ENCODE measurements around the gene IGLON5. TPM values are rescaled to one million over a fixed set of nuclear protein-coding genes. Genes with fewer than 3 reads are reported as not detected.

IGLON5 gene
- total and polyA plus RNA-seq, 3 donors from 2014 or later, result 13.3 to 16.0 (median 13.9) TPM

- H3K4me1 ChIP-seq, result no peaks in the 10 kb centered on the region
Measured at GRCh38 chr19:51372021-51372648, 60.7 kb downstream of the IGLON5 start.

GRCh38 chr19:51372649-51373504 lies 61.4 kb downstream of the IGLON5 start, which contains the start of gene NKG7:
Gene NKG7 (minus strand): TSS chr19:51372654. CDS start chr19:51372535, 119 bp downstream.
- Histone ChIP-seq H3K36me3 (ENCODE audit: low read depth, missing control alignments) (no peaks in the 10 kb centered on the region), H3K4me1 (no peaks in the 10 kb centered on the region), H3K27ac (no peak within 1 kb of the TSS), H3K27me3 (no peaks in the 10 kb centered on the region), H3K4me3 (no peak within 1 kb of the TSS), H3K9me3 (no peaks in the 10 kb centered on the region)
- DNase-seq, result no peak
- 46 to 59% methylated on average over 7 to 9 of the region's 9 CpGs for WGBS, 2 donors
- TF ChIP-seq CTCF (IDR thresholded peaks at IDR 0.05), result no peak
- TF ChIP-seq POLR2A (IDR thresholded peaks at IDR 0.05), result no peak
- intact Hi-C loops (cut with DNase I; ENCODE audit: low total_unique reads), result no loop called here

More at GRCh38 chr19:51372021-51372648, 60.7 kb downstream of the IGLON5 start:
- no peaks in the 10 kb centered on the region for H3K27me3 ChIP-seq
- no peak for DNase-seq
- no peak for TF ChIP-seq POLR2A (IDR thresholded peaks at IDR 0.05)
- TF ChIP-seq CTCF (IDR thresholded peaks at IDR 0.05), result no peak
- no peak overlapping the region for H3K27ac ChIP-seq
- H3K9me3 ChIP-seq, result no peaks in the 10 kb centered on the region
- H3K36me3 ChIP-seq (ENCODE audit: low read depth, missing control alignments), result no peaks in the 10 kb centered on the region
- no peak overlapping the region for H3K4me3 ChIP-seq
- WGBS, 2 donors, result 84 to 86% methylated on average over 12 to 18 of the region's 18 CpGs
- intact Hi-C loops (cut with DNase I; ENCODE audit: low total_unique reads), result no loop called here

- intact Hi-C loops (cut with DNase I; ENCODE audit: low total_unique reads), result no loop called here
- 71 to 76% methylated on average over 8 to 11 of the region's 11 CpGs for WGBS, 2 donors
- H3K4me3 ChIP-seq, result no peak overlapping the region
- H3K27ac ChIP-seq, result no peak overlapping the region
- H3K36me3 ChIP-seq (ENCODE audit: low read depth, missing control alignments), result no peaks in the 10 kb centered on the region
- TF ChIP-seq POLR2A (IDR thresholded peaks at IDR 0.05), result no peak
- TF ChIP-seq CTCF (IDR thresholded peaks at IDR 0.05), result no peak
- no peak for DNase-seq
- H3K27me3 ChIP-seq, result no peaks in the 10 kb centered on the region
- H3K4me1 ChIP-seq, result no peaks in the 10 kb centered on the region
- no peaks in the 10 kb centered on the region for H3K9me3 ChIP-seq
Measured at GRCh38 chr19:51375504-51376221, 64.2 kb downstream of the IGLON5 start.

GRCh38 chr19:51377422-51377821 lies 66.0 kb downstream of the IGLON5 start:
- Histone ChIP-seq H3K27ac (no peak overlapping the region), H3K4me3 (no peak overlapping the region), H3K4me1 (no peaks in the 10 kb centered on the region), H3K36me3 (ENCODE audit: low read depth, missing control alignments) (no peaks in the 10 kb centered on the region), H3K27me3 (no peaks in the 10 kb centered on the region), H3K9me3 (no peaks in the 10 kb centered on the region)
- TF ChIP-seq CTCF (IDR thresholded peaks at IDR 0.05) (no peak), POLR2A (IDR thresholded peaks at IDR 0.05) (no peak)
- intact Hi-C loops (cut with DNase I; ENCODE audit: low total_unique reads), result no loop called here
- no peak for DNase-seq
- 75 to 93% methylated on average over 2 of the region's 2 CpGs for WGBS, 2 donors

Data from testis (tissue), 3 donors.